ENCODE measurements around the gene EBF4.
A peak's percentile ranks its signal among the peaks of the same experiment; 100 is the strongest.

Gene EBF4

DNA sequence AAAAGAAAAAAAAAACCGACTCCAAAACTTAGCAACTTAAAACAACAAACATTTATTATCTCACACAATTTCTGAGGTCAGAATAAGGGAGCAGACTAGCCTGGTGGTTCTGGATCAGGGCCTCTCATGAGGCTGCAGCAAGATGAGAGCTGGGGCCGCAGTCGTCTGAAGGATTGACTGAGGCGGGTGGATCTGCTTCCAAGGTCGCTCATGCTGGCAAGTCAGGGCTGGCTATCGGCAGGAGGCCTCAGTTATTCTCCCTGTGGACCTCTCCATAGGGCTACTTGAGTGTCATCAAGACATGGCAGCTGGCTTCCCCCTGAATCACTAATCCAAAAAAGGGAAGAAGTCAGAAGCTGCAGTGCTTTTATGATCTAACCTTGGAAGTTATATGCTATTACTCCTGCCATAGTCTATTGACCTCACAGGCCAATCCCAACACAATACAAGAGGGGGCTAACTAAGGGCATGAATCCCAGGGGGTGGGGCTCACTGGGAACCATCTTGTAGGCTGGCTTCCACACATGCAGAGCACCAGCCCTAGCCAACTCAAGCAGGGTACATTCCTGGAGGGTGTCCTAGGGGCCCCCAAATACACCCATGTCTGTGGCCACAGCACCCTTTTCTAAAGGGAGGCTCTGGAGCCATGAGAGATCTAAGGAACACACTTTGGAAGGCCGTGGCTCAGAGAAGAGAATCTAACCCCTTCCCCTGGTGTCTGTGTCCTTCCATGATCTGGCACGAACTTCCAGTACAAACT, 11.3 kb downstream of the EBF4 start:
- DNase-seq, result no peak

DNA sequence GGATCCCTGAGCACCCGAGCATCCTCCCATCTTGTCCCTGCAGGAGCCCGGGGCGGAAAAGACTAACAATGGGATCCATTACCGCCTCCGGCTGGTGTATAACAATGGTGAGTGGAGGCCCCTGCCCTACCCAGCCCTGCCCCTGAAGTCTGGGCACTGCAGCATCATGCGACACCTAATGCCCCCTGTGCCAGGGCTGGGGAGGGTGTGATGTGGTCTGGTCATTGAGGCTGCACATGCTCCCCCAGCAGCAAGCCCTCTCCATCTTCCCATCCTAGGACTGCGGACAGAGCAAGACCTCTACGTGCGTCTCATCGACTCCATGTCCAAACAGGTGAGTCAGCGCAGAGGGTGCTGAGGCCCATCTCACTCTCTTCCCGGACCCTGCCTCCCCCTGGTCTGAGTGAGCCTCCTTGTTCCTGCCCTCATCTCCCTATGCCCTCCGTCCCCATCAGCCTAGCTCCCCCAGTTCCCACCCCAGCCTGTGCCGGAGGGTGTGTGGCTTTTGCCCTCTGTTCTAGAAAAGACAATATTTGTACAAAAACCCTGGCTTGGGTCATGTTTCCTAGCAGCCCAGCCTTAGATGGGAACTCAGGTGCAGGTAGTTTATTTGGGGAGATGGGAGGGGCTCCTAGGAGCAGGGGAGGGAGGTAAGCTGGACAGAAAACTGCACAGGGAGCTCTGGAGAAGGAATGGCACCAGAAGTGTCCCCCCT, 13.5 kb downstream of the EBF4 start:
- DNase-seq, result no peak

DNA sequence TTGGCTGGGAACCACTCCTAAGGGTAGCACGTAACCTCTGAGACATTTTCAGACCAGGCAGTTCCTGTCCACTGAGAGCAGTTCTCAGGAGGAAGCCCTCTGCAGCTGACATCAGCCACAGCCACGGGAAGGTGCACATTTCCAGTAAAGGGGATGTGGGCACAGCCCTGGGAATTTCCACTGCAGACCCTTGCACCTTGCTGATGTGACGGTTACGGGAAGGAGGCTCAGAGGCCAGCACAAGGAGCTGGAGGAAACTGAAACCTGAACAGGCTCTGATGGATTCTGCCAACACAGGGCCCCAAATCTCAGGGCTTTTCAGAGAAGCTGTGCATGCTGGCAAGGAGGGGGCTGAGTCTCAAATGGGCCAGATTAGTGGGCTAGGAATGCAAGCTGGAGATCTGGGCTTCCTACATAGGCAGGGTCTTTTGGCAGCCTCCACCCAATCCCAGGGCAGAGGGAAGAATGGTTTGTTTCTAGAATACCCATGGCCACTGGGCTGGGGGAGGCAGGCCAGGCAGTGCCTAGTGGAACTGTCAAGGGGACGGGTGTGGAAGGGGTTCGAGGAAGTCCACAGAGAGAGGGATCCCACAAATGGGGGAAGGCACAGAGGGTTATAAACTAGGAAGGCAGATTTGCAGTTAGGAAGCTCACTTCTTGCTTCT, 14.2 kb downstream of the EBF4 start:
- DNase-seq, result no peak

DNA sequence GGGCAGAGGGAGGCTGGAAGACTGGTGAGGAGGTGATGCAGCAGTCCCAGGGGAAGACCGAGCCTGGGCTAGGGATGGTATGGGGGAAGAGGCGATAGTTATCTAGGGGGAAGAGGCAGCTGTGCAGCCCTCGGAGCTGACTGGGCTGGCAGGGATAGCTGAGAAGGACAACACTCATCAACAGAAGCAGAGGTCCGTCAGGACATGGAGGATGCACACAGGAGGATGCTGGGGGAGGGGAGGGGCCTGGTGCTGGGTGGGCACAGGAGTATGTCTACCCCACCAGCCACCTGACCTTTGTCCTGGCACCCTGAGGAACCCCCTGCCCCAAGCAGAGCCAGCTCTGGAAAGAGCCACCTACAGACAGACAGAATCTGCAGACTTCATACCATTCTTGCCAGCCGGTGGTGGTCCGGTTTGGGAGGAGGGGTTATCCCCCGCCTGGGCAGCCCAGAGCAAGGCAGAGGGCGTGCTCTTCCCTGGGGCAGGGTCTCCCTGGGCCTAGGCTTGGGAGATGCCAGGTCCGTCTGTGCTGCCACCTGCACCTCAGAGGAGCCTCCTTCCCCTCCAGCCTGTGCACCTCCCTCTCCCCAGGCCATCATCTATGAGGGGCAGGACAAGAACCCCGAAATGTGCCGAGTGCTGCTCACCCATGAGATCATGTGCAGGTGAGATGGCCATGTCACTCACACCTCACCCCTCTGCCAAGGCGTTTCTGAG, 14.9 kb downstream of the EBF4 start:
- no peak for DNase-seq

DNA sequence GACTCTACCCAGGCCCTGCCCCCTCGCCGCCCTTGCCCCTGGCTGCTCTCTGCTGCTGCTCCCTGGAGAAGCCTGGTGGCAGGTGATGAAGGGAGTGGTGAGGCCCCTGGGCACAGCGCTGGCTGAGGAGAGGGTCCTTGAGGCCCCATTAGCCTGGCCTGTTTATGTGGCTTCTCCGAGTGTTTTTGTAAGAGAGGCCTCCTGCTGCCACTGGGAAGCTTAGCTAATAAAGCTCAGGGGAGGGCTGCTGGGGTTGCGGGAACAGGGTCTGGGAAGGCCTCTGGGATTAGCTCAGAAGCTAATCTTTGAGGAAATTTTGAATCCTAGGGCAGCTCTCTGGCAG, 15.5 kb downstream of the EBF4 start:
- peak; percentile 48 for DNase-seq

DNA sequence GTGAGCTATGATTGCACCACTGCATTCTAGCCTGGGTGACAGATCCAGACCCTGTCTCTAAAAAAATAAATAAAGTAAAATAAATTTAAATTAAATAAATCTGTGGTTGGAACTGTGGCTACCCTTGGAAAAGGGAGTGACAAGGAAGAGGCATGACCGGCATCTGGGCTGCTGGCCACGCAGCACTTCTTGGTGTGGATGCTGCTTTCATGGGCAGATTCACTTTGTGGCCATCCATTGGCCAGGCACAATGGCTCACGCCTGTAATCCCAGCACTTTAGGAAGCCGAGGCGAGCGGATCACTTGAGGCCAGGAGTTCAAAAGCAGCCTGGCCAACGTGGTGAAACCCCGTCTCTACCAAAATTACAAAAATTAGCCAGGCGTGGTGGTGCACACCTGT, 16.1 kb downstream of the EBF4 start:
- DNase-seq, result no peak

DNA sequence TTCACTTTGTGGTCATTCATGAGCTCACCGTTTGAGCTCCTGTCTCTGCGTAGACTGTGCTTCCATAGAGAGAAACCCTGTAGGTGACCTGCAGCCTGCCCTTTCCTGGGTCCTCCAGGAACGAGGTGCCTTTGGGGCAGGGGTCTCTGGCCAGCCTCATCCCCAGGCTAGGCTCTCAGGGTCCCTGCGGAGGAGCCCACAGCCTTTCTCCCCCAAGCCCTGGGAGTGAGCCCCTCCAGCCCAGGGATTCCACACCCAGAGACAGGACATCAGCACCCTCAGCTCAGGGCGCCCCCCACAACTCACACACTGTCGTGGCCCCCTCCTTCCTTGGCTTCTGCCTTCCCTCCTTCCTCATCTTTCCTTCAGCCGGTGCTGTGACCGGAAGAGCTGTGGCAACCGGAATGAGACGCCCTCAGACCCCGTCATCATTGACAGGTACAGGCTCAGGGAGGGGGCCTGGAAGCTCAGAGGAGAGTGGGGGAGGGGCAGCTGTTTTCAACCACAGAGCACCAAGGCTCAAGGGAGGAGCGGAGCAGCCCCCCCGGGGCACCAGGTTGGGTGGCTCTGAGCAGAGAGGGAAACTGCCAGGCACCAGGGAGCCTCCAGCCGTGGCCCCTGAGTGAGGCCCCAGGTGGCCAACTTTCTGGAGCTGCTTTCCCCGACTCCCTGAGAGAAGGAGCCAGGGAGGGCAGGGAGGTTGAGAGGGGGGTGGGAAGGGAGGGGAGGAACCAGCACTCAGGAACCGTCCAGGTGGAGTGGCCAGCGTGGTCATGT, 16.8 kb downstream of the EBF4 start:
- DNase-seq, result no peak

DNA sequence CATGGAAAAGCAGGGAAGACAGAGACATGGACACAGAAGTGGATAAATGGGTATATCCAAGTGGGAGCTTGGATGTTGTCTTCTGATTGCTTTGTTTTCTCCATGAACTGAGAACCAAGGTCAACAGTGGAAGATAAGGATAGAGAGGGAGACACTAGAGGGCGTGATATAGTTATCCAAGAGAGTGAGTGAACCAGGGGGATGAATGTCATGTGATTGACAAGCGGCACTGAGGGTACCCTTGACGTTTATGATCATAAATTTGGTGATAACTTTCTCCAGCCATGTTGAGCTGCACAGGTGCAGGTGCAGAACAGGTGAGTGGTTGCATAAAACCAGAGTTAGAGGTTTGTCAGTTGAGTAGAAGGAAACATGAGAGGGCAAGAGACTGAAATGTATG, 20.7 kb downstream of the EBF4 start:
- no peak for DNase-seq

DNA sequence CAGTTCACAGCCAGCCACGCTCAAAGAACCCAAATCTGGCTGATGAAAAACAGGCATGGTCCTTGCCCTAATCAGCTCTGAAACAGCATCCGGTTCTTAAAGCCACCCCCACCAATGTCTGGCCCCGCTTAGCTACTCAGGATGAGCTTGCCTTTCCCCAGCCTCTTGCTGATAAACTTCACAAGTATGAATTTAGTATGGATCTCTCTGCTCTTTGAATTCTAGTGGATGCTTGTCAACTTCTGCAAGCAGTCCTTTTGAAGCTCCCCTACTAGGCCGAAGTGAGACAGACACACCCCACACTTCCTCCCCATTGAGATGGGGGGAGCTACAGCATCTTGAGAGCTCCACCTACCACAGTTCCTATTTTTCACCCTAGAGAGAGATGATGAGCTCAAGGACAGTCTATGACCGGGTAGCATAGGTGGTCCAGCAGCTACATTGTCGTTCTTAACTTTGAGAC, 36.7 kb downstream of the EBF4 start:
- no peak for DNase-seq

DNA sequence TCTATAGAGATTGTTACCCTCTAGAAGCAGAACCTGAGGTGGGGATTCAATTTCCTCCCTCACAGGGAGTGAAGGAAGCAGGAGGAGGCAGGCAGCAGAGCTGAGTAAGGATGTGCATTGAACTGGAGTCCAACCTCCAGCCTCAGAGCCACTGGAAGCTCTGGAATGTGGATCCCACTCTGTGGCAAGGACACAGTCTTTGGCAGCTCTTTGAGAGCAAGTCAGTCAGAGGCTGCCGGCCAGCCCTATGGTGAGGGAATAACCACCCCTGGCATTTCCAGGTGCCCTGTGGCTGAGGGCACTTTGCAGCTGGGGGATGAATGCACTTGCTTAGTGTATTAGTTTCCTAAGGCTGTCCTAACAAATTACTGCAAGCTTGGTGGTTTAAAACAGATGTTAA, 37.2 kb downstream of the EBF4 start:
- no peak for DNase-seq

DNA sequence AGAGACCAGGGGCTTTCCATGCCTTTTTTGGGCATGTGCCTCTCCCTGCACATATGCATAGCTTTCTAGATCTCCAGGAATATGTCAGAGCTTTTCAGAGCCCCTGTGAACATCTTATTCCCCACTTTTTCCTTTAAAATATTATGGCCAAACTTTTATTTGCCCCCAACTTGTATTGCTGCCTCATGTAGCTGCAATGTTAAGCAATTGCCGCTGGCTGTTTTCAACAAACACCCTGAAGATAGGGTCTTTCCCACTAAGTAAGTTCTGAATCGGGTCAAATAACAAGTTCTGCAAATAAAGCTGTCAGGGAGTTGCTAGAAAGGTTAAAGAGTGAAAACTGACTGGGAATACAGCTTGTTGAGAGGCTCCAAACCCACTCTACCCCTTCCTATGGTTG, 42.3 kb downstream of the EBF4 start:
- DNase-seq, result no peak

DNA sequence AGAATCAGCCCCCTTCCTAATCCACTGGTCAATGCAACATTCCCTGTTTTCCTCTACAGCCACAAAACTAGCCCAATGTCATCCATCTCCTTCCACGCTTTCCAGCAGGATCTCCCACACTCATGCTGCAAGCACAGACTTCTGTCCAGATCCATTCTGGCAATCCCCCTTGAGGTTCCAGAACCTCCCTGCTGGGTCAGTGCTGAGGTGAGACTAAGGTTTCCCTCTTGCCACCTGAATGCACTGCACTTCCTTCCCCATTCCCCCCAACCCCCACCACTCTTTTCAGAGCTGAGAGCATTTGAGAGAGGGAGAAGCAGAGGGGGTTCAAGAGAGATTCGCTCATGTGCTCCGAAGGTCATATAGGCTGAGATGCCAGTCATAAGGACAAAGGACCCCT, 43.9 kb downstream of the EBF4 start:
- no peak for DNase-seq

DNA sequence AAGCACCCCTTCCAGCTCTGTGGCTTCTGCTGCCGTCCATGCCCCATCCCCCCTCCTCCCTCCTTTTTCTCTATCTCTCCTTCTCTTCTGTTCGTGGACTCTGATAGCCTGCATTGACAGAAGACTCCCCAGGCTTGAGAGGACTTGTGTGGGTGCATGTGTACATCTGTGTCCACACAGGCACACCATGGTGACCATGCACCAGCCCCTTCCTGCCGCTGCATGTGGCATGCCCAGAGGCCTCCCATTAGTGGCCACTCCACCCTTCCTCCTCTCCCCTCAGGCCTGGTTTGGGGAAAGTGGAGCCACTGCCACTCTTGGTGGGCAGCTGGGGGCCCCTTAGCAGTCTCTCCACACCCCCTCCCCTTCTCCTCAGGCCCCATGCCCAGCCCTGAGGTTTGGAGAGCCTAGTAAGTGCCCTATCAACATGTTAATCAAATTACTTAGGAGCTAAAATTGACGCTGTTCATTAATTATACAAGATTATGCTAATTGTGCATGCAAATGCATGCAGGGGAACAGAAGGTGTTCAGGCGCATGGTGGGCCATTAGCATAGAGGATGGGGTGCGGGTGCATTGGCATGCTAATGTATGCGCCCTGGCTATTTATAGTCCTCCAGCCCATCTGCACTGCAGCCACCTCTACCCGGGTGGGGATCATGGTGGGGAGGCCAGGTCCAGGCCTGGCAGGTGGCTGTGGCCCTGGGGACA, 45.9 kb downstream of the EBF4 start:
- DNase-seq, result no peak

DNA sequence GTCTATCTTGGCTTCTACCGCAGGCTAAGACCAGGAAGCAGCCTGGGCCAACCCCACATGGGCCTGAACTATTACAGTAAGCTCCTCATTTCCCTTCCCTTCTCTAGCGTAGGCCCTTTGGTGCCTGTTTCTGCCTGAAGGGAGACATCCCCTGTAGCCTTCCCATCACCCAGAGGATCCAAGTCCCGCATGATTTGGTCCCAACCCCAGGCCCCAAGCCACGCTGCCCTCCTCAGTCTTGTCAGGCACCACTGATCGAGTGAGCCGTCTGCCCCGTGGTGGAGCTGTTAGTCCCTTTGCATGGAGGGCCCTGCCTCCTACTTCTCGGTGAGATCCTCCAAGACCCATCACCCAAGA, 46.4 kb downstream of the EBF4 start:
- DNase-seq, result no peak

DNA sequence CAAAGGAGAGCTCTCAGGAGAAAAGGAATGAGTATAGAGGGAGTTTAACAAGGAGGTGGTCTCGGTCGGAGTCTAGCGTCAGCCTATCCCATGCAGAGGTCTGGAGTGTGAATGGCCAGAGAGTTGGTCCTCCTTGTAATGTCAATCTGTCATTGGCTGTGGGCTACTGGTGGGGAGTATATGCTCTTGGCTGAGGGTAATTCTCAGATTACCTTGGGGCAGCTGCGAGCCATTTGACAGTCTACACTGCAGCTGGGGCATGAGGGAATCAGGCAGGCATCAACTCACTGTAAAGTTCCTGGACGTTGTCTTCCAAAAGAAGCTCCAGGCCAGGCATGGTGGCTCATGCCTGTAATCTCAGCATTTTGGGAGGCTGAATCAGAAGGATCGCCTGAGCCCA, 48.1 kb downstream of the EBF4 start:
- DNase-seq, result no peak

DNA sequence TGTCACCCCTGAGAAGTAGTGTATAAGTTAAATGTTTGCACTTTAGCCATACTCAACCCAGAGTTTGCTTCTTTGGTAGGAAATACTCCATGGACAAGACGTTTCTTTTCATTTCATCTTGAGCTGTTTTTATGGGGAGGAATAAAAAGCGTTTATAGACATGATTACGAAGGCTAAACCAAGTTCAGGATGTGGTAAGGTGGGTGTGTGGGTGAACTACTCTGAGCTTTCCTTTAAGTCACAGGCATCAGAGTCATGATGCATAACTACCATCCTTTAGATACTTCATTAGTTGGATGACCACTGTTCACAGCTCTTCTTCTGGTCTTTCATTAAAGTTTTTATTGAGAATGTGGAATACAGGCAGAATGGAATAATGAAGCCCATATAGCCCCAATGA, 48.9 kb downstream of the EBF4 start:
- DNase-seq, result no peak

DNA sequence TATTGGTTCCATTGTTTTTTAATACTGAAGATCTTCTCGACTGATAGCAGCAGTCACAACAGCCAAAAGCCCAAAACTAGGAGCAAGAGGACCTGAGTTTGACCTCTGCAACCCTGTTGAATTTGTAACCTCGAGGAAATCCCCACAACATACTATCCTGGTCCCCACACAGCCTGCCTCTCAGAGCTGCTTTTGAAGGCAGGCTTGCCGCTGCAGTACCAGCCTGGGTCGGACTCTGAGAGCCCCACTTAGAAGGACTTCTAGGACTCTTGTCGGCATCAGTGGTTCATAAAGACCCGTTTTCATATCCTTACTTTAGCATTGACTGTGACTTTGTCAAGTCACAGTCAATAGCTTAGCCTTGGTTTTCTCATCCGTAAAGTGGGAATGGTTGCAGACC, 49.3 kb downstream of the EBF4 start:
- no peak for DNase-seq

DNA sequence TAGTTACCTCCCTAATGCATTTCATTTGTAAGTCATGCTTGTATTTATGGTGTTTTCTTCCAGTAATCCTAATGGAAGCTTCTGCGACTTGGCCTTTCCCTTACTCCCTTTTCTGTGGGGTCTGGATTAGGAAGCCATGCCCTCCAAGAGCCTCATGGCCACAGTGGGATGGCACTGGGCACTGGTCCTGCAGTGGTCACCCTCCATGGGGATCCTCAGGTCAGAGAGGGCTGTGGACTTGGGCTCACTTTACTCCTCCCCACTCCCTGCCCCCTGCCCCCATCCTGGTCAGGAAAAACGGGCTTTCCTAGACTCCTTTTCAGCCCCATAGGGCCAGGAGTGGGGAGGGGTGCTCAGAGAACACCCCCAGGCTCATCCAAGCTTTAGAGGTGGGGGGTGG, 49.9 kb downstream of the EBF4 start:
- DNase-seq, result no peak

DNA sequence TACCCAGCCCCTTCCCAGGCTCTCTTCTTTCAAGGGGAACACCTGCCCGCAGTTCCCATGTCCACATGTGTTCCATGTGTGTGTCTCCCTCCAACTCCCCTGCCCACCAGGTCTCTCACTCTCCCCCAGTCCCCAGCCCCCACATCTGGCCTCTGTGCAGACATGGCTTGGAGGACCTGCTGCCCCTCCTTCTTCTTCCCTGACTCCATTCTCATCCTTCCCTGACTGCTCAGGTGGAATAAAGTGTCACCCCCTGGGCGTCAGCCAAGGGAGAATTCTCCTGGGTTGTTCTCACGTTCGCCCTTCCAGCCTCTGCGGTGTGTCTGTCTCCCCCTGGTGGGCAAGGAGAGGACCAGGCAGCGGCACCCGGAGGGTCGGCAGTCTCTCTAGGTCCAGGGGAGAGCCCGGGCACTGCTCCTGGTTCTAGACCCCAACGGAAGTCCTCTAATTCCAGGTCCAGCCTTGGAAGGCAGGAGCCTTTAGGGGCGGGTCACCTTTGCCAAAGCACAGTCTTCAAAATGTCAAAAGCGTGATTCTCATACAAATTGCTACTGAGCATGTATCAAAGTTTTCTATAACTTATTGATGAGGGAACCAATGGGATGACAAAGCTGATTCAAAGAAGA, 50.5 kb downstream of the EBF4 start:
- peak; percentile 52 for DNase-seq

DNA sequence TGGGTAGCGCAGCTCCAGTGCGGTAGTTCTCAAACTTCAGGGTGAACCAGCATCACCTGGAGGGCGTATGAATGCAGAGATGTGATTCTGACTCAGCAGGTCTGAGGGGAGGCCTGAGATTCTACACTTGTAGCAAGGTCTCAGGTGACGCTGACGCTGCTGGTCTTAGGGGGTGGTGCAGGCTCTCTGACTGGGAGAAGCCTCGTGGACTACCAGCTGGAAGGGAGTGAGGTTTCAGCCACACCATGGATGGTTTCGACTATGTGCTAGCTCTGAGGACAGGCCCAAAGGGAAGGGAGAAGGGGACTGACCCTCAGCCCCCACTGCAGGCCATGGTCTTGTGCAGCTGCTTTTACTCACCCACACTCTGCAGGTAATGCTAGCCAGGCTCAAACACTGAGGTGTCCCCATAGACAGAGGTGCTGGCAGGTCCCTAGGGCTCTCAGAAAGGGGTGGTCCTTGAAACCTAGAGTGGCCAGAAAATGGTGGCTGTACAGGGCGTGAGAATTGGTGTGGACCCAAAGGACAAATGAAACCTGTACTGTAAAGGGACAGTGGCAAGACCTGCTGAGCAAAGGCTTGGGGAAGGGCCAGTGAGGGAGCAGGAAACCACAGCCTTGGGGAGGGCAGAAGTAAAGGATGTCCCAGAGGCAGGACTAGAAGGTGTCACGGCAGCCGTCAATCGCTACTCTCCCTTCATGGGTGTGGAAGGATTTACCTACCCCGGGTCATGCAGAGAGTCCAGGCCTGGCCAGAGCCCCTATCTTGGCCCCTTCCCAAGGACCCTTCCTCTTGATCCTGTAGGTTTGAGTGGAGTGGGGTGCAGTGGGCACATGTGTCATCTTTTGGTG, 52.7 kb downstream of the EBF4 start:
- no peak for DNase-seq
